K562 (cell line): ENCODE measurements around the gene ARHGAP29. TPM values are rescaled to one million over a fixed set of nuclear protein-coding genes. Genes with fewer than 3 reads are reported as not detected.
A peak's percentile ranks its signal among the peaks of the same experiment; 100 is the strongest.

Source experiments
- REST ChIP-seq, 2 experiments: fragments of 450-650 bp; formaldehyde crosslinking in 1 of 2; IDR thresholded peaks; 2 replicates each; pipeline versions ENCODE4 v1.4.0 to v1.6.1; 2014 to 2020; ENCODE audit warnings: mild to moderate bottlenecking in 2 of 2, borderline replicate concordance in 1 of 2, low read depth in 1 of 2
- RREB1 ChIP-seq: fragments of 250-450 bp; sonication (Bioruptor Pico); IDR thresholded peaks from 2 replicates; pipeline ENCODE4 v1.4.0; 2020
- ZKSCAN3 ChIP-seq: fragments of 250-450 bp; sonication (Bioruptor Pico); IDR thresholded peaks from 2 replicates; pipeline ENCODE4 v1.4.0; 2020
- ZNF444 ChIP-seq: fragments of 250-450 bp; sonication (Bioruptor Pico); IDR thresholded peaks from 2 replicates; pipeline ENCODE4 v1.4.0; 2020; ENCODE audit warnings: mild to moderate bottlenecking, moderate library complexity
- polyA plus RNA-seq, 8 experiments: library from polyadenylated mRNA; depleted of rRNA in 4 of 8; stranded (reverse) in 5 of 8; unstranded in 3 of 8; fragments of >200 nt; fragmentation: Nextera tagmentation in 2 of 8; fragmentation: Illumina TruSeq in 1 of 8; extraction: Ambion mirVana in 2 of 8; extraction: Trizol in 1 of 8; gene quantifications; 2 replicates each; pipeline versions ENCODE4 v1.2.1 to v1.2.3, GENCODE V29; 2011 to 2014; ENCODE audit warnings: inconsistent platforms in 1 of 8, missing spikeins in 1 of 8
- total RNA-seq, 7 experiments: library from RNA; depleted of rRNA in 6 of 7; stranded (reverse); fragments of >200 nt in 6 of 7; fragmentation: Illumina TruSeq in 2 of 7; extraction: Trizol in 2 of 7; gene quantifications; 2 replicates each; pipeline versions ENCODE4 v1.2.1 to v1.2.3, GENCODE V29; 2011 to 2021; ENCODE audit warnings: low replicate concordance in 1 of 7

Gene ARHGAP29
- total and polyA plus RNA-seq, 9 of the 15 experiments (the other 6 are each of a cell fraction or from before 2014, with no cell fraction given): under 0.01 to 0.13 (median 0.02) TPM; not detected in 5

- TF ChIP-seq RREB1 (no peak), ZNF444 (CRISPR knock-in tag) (no peak), ZKSCAN3 (CRISPR knock-in tag) (no peak), REST (IDR thresholded peaks at IDR 0.05; ENCODE audit: borderline replicate concordance) (peak; percentile 16; the same call in 1 of the 2 replicates), REST (CRISPR knock-in tag; IDR thresholded peaks at IDR 0.05; ENCODE audit: low read depth) (no peak)
Measured at GRCh38 chr1:94240822-94241221, 3.4 kb upstream of the ARHGAP29 start (continued).
